Mesendoderm (in vitro differentiated cells): ENCODE results near the gene STAMBPL1.

Experiments used
- DNase-seq: peaks from one replicate; pipeline ENCODE4 v3.0.0; 2013
- H2AK5ac ChIP-seq: 2 replicates; pipeline ENCODE4 v1.6.1; 2013; ENCODE audit warnings: low read length, inconsistent platforms
- H2BK120ac ChIP-seq: 2 replicates; pipeline ENCODE4 v1.6.1; 2013; ENCODE audit warnings: low read depth, mild to moderate bottlenecking, low read length, moderate library complexity, mixed read lengths
- H2BK15ac ChIP-seq: replicated peaks from 2 replicates; pipeline ENCODE4 v1.6.1; 2013; ENCODE audit warnings: low read depth, mild to moderate bottlenecking, moderate library complexity
- H2BK5ac ChIP-seq: 2 replicates; pipeline ENCODE4 v1.6.1; 2013; ENCODE audit warnings: low read length, inconsistent platforms
- H3K18ac ChIP-seq: 2 replicates; pipeline ENCODE4 v1.6.1; 2013; ENCODE audit warnings: mild to moderate bottlenecking, low read length, mixed read lengths
- H3K23ac ChIP-seq: one replicate; pipeline ENCODE4 v1.6.1; 2013; ENCODE audit warnings: low read length
- H3K27ac ChIP-seq: 2 replicates; pipeline ENCODE4 v1.5.1; 2013; ENCODE audit warnings: low read depth, mild to moderate bottlenecking, inconsistent platforms, low read length, moderate library complexity
- H3K27me3 ChIP-seq: 2 replicates; pipeline ENCODE4 v1.6.1; 2013; ENCODE audit warnings: low read length, control low read depth, mild to moderate bottlenecking, inconsistent platforms; ENCODE audit not compliant: insufficient read depth, poor library complexity
- H3K36me3 ChIP-seq: 2 replicates; pipeline ENCODE4 v1.6.1; 2013; ENCODE audit warnings: low read length, inconsistent platforms; ENCODE audit not compliant: control insufficient read depth, insufficient read depth
- H3K4ac ChIP-seq: one replicate; pipeline ENCODE4 v1.6.1; 2013; ENCODE audit warnings: low read depth, mild to moderate bottlenecking, low read length, moderate library complexity
- H3K4me1 ChIP-seq: 2 replicates; pipeline ENCODE4 v1.6.1; 2013; ENCODE audit warnings: low read depth, low read length, inconsistent platforms; ENCODE audit not compliant: control insufficient read depth
- H3K4me2 ChIP-seq: 2 replicates; pipeline ENCODE4 v1.6.1; 2013; ENCODE audit warnings: low read length
- H3K4me3 ChIP-seq: 2 replicates; pipeline ENCODE4 v1.5.1; 2013; ENCODE audit warnings: mild to moderate bottlenecking, low read length
- H3K56ac ChIP-seq: one replicate; pipeline ENCODE4 v1.6.1; 2013; ENCODE audit warnings: low read length
- H3K79me1 ChIP-seq: 2 replicates; pipeline ENCODE4 v1.6.1; 2013; ENCODE audit warnings: low read length, inconsistent platforms
- H3K79me2 ChIP-seq: 2 replicates; pipeline ENCODE4 v1.6.1; 2013; ENCODE audit warnings: mild to moderate bottlenecking, low read length; ENCODE audit not compliant: control insufficient read depth, insufficient read depth
- H3K9ac ChIP-seq: 2 replicates; pipeline ENCODE4 v1.6.1; 2013; ENCODE audit warnings: low read length, inconsistent platforms
- H4K5ac ChIP-seq: one replicate; pipeline ENCODE4 v1.6.1; 2013; ENCODE audit warnings: low read length
- H4K8ac ChIP-seq: one replicate; pipeline ENCODE4 v1.6.1; 2013; ENCODE audit warnings: low read depth, mild to moderate bottlenecking, control low read depth, low read length, moderate library complexity
- WGBS: extraction: QIAGEN DNeasy Blood & Tissue Kit; methylation state at CpG from one replicate; pipeline ENCODE4 v1.1.7; 2013; ENCODE audit warnings: low lambda C conversion rate, missing lambda C conversion rate; ENCODE audit not compliant: insufficient coverage; ENCODE audit errors: extremely low coverage; 5-methylcytosine and 5-hydroxymethylcytosine counted together

Gene STAMBPL1

DNA sequence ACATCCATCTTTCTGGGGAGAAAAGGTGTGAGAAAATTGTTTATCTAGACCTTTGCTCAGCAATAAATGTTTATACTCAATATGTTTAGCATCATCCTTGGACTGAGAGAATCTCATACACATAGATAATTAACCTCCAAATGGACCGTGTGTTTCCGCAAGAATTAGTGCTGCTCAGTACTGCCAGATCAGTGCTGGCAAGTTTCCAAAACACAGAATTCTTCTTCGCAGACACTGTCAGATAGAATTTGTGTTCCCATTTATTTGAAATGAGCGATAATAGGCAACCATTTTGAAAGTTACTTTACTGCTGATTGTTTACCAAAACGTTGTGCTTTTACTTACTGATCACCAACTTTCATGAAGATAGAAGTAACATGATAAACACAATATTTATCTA lies 33.7 kb downstream of the STAMBPL1 start:
- no peak overlapping the region for H3K23ac ChIP-seq
- no peaks in the 10 kb centered on the region for H3K27me3 ChIP-seq
- H4K8ac ChIP-seq = no peak overlapping the region
- no CpG with 5 or more reads among the region's 5 CpGs for WGBS
- no peak overlapping the region for H3K56ac ChIP-seq
- H3K4me1 ChIP-seq = peaks cover 5% of the 10 kb centered on the region
- no peak overlapping the region for H4K5ac ChIP-seq
- no peak overlapping the region for H2BK15ac ChIP-seq
- no peak overlapping the region for H3K9ac ChIP-seq
- H3K36me3 ChIP-seq = no peaks in the 10 kb centered on the region
- H3K27ac ChIP-seq = no peak overlapping the region
- H3K79me1 ChIP-seq = no peaks in the 10 kb centered on the region
- H2BK120ac ChIP-seq = no peak overlapping the region
- H3K4ac ChIP-seq = no peak overlapping the region
- H3K18ac ChIP-seq = no peak overlapping the region
- H2AK5ac ChIP-seq = no peak overlapping the region
- H3K4me3 ChIP-seq = no peak overlapping the region
- DNase-seq = no peak
- H3K79me2 ChIP-seq = no peaks in the 10 kb centered on the region
- no peak overlapping the region for H3K4me2 ChIP-seq
- H2BK5ac ChIP-seq = no peak overlapping the region

GRCh38 chr10:88915781-88916180 lies 35.7 kb downstream of the STAMBPL1 start:
- H4K8ac ChIP-seq = no peak overlapping the region
- no peak overlapping the region for H3K23ac ChIP-seq
- no peak overlapping the region for H2AK5ac ChIP-seq
- no peak overlapping the region for H3K4me3 ChIP-seq
- no peak overlapping the region for H2BK120ac ChIP-seq
- H2BK15ac ChIP-seq = no peak overlapping the region
- no peak overlapping the region for H3K27ac ChIP-seq
- no peaks in the 10 kb centered on the region for H3K79me2 ChIP-seq
- H3K4me2 ChIP-seq = no peak overlapping the region
- no peak overlapping the region for H2BK5ac ChIP-seq
- no CpG with 5 or more reads among the region's 2 CpGs for WGBS
- no peaks in the 10 kb centered on the region for H3K27me3 ChIP-seq
- H3K56ac ChIP-seq = no peak overlapping the region
- H3K79me1 ChIP-seq = no peaks in the 10 kb centered on the region
- H4K5ac ChIP-seq = no peak overlapping the region
- H3K18ac ChIP-seq = no peak overlapping the region
- no peak overlapping the region for H3K4ac ChIP-seq
- H3K4me1 ChIP-seq = peaks cover 5% of the 10 kb centered on the region
- no peaks in the 10 kb centered on the region for H3K36me3 ChIP-seq
- H3K9ac ChIP-seq = no peak overlapping the region
- DNase-seq = peak; percentile 82

DNA sequence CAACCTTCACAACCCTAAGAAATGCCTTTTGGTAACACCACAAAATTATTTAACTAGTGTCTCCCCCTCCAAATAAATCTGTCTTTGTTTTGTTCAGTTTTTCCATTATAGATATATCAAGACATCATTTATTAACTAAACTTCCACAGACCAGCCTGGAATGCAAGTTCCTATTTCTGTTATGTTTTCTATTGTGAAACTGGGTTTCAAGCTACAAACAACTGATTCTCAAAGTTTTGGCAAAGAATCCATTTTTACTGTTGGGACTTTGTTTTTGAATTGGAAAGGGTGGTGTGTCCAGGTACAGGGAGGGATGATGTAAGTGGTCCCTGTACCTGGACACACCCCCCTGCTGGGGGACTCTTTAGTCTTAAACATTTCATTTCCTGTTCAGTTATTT lies 36.2 kb downstream of the STAMBPL1 start:
- Histone ChIP-seq H3K23ac (no peak overlapping the region), H3K79me1 (no peaks in the 10 kb centered on the region), H3K9ac (no peak overlapping the region), H4K8ac (no peak overlapping the region), H3K4me2 (no peak overlapping the region), H3K4me3 (no peak overlapping the region), H2AK5ac (no peak overlapping the region), H2BK120ac (no peak overlapping the region), H3K36me3 (no peaks in the 10 kb centered on the region), H3K18ac (no peak overlapping the region), H2BK15ac (no peak overlapping the region), H3K27ac (no peak overlapping the region), H3K4me1 (peaks cover 5% of the 10 kb centered on the region), H3K79me2 (no peaks in the 10 kb centered on the region), H3K4ac (no peak overlapping the region), H3K56ac (no peak overlapping the region), H2BK5ac (no peak overlapping the region), H3K27me3 (no peaks in the 10 kb centered on the region), H4K5ac (no peak overlapping the region)
- no peak for DNase-seq

- H3K4ac ChIP-seq = no peak overlapping the region
- H3K18ac ChIP-seq = no peak overlapping the region
- no peak overlapping the region for H4K8ac ChIP-seq
- H3K27ac ChIP-seq = no peak overlapping the region
- no peaks in the 10 kb centered on the region for H3K79me1 ChIP-seq
- no peak overlapping the region for H2BK15ac ChIP-seq
- WGBS = no CpG with 5 or more reads among the region's 3 CpGs
- no peak overlapping the region for H3K9ac ChIP-seq
- H3K23ac ChIP-seq = no peak overlapping the region
- H3K79me2 ChIP-seq = no peaks in the 10 kb centered on the region
- H3K4me3 ChIP-seq = no peak overlapping the region
- H2BK120ac ChIP-seq = no peak overlapping the region
- H2BK5ac ChIP-seq = no peak overlapping the region
- no peak overlapping the region for H3K56ac ChIP-seq
- no peak for DNase-seq
- H3K4me1 ChIP-seq = peaks cover 5% of the 10 kb centered on the region
- H3K27me3 ChIP-seq = no peaks in the 10 kb centered on the region
- no peak overlapping the region for H3K4me2 ChIP-seq
- H2AK5ac ChIP-seq = no peak overlapping the region
- no peaks in the 10 kb centered on the region for H3K36me3 ChIP-seq
- no peak overlapping the region for H4K5ac ChIP-seq
Observed at GRCh38 chr10:88916986-88917385, 36.9 kb downstream of the STAMBPL1 start.

- no peak overlapping the region for H3K4ac ChIP-seq
- no peak overlapping the region for H2AK5ac ChIP-seq
- no peak overlapping the region for H2BK120ac ChIP-seq
- H3K56ac ChIP-seq = no peak overlapping the region
- H3K27me3 ChIP-seq = no peaks in the 10 kb centered on the region
- no peak overlapping the region for H4K5ac ChIP-seq
- H2BK5ac ChIP-seq = no peak overlapping the region
- H3K9ac ChIP-seq = no peak overlapping the region
- H3K4me3 ChIP-seq = no peak overlapping the region
- H3K4me1 ChIP-seq = peaks cover 5% of the 10 kb centered on the region
- no peak overlapping the region for H2BK15ac ChIP-seq
- no peak overlapping the region for H3K18ac ChIP-seq
- no peak overlapping the region for H3K4me2 ChIP-seq
- H3K36me3 ChIP-seq = no peaks in the 10 kb centered on the region
- no CpG with 5 or more reads among the region's 3 CpGs for WGBS
- H3K27ac ChIP-seq = no peak overlapping the region
- no peak overlapping the region for H4K8ac ChIP-seq
- no peaks in the 10 kb centered on the region for H3K79me1 ChIP-seq
- H3K23ac ChIP-seq = no peak overlapping the region
- no peaks in the 10 kb centered on the region for H3K79me2 ChIP-seq
- no peak for DNase-seq
Observed at GRCh38 chr10:88918191-88918905, 38.3 kb downstream of the STAMBPL1 start.

- DNase-seq = no peak
- Histone ChIP-seq H3K9ac (no peak overlapping the region), H3K4me1 (peaks cover 5% of the 10 kb centered on the region), H3K79me2 (no peaks in the 10 kb centered on the region), H3K27ac (no peak overlapping the region), H2BK15ac (no peak overlapping the region), H3K4me2 (no peak overlapping the region), H3K18ac (no peak overlapping the region), H3K4me3 (no peak overlapping the region), H3K79me1 (no peaks in the 10 kb centered on the region), H3K36me3 (no peaks in the 10 kb centered on the region), H4K5ac (no peak overlapping the region), H3K23ac (no peak overlapping the region), H3K27me3 (no peaks in the 10 kb centered on the region), H4K8ac (no peak overlapping the region), H2BK120ac (no peak overlapping the region), H3K56ac (no peak overlapping the region), H2AK5ac (no peak overlapping the region), H2BK5ac (no peak overlapping the region), H3K4ac (no peak overlapping the region)
- WGBS = no CpG with 5 or more reads among the region's 1 CpG
Observed at GRCh38 chr10:88919041-88919440, 39.0 kb downstream of the STAMBPL1 start.
